ENCODE data around the gene TGM2.
"Not testable (repeated sequence)": the region's sequence is repeated elsewhere in the genome, so short reads cannot be mapped to it uniquely, and the experiment has no call there.

Gene TGM2

GRCh38 chr20:38107386-38107785 lies 57.7 kb downstream of the TGM2 start:
- TF ChIP-seq ZNF146 (tag by site-specific recombination; IDR thresholded peaks at IDR 0.05) = peak; percentile 97
- CTCF ChIA-PET = not testable (repeated sequence)

GRCh38 chr20:38106461-38106860 lies 58.6 kb downstream of the TGM2 start:
- Histone ChIP-seq H3K27ac (ENCODE audit: extremely low read depth, low read depth, low read length) (no peak overlapping the region), H3K9me3 (ENCODE audit: control insufficient read depth, insufficient read depth, low read depth, low read length) (no peaks in the 10 kb centered on the region; the same call in 1 of the 2 replicates), H3K36me3 (ENCODE audit: control insufficient read depth in 2 of 2, insufficient read depth in 1 of 2, low read length in 2 of 2) (no peaks in the 10 kb centered on the region), H3K4me3 (ENCODE audit: low read depth, low read length) (no peak overlapping the region), H3K4me1 (ENCODE audit: control insufficient read depth, insufficient read depth, low read length) (peaks cover 9% of the 10 kb centered on the region)
- TF ChIP-seq ZNF704 (tag by site-specific recombination; IDR thresholded peaks at IDR 0.05) (no peak), ZNF791 (tag by site-specific recombination; IDR thresholded peaks at IDR 0.05) (no peak), ZNF501 (tag by site-specific recombination; IDR thresholded peaks at IDR 0.05) (no peak), KLF8 (tag by site-specific recombination; IDR thresholded peaks at IDR 0.05) (no peak), ZNF155 (tag by site-specific recombination; IDR thresholded peaks at IDR 0.05) (no peak), ZBTB6 (tag by site-specific recombination; IDR thresholded peaks at IDR 0.05) (no peak), AEBP2 (tag by site-specific recombination; IDR thresholded peaks at IDR 0.05; ENCODE audit: borderline replicate concordance) (no peak), ZNF133 (tag by site-specific recombination; IDR thresholded peaks at IDR 0.05) (no peak), PRDM4 (tag by site-specific recombination; IDR thresholded peaks at IDR 0.05) (no peak), ZNF266 (tag by site-specific recombination; IDR thresholded peaks at IDR 0.05; ENCODE audit: low read depth) (no peak), ATF2 (tag by site-specific recombination; IDR thresholded peaks at IDR 0.05; ENCODE audit: low read depth) (no peak), ZNF48 (tag by site-specific recombination; IDR thresholded peaks at IDR 0.05) (no peak), ZNF792 (tag by site-specific recombination; IDR thresholded peaks at IDR 0.05) (no peak)
- POLR2A ChIA-PET = no interaction called here
- CTCF ChIA-PET = interaction anchor here (1.3 kb wide), 1 partner anchor 9 kb away, joined by 4 read pairs; no protein-coding TSS in a partner anchor

More at GRCh38 chr20:38107386-38107785, 57.7 kb downstream of the TGM2 start:
- H3K4me1 ChIP-seq (ENCODE audit: control insufficient read depth, insufficient read depth, low read length); H3K27ac ChIP-seq (ENCODE audit: extremely low read depth, low read depth, low read length); H3K36me3 ChIP-seq (ENCODE audit: control insufficient read depth in 2 of 2, insufficient read depth in 1 of 2, low read length in 2 of 2); POLR2A ChIA-PET; H3K4me3 ChIP-seq (ENCODE audit: low read depth, low read length); H3K9me3 ChIP-seq (ENCODE audit: control insufficient read depth, insufficient read depth, low read depth, low read length): not testable (repeated sequence)

GRCh38 chr20:38104285-38104684 lies 60.8 kb downstream of the TGM2 start:
- CTCF ChIA-PET = interaction anchor here (0.7 kb wide), 1 partner anchor 49 kb away, joined by 3 read pairs; no protein-coding TSS in a partner anchor
- POLR2A ChIA-PET = interaction anchor here (0.7 to 1.1 kb wide), 2 partner anchors 31 to 37 kb away, joined by 3 read pairs; no protein-coding TSS in a partner anchor
- TF ChIP-seq ZNF394 (tag by site-specific recombination; IDR thresholded peaks at IDR 0.05; ENCODE audit: borderline replicate concordance) (no peak), ZFP3 (tag by site-specific recombination; IDR thresholded peaks at IDR 0.05; ENCODE audit: low read depth) (no peak), FEZF1 (tag by site-specific recombination; IDR thresholded peaks at IDR 0.05) (no peak), ZNF423 (tag by site-specific recombination; IDR thresholded peaks at IDR 0.05) (no peak), ZNF558 (tag by site-specific recombination; IDR thresholded peaks at IDR 0.05) (no peak), ZSCAN4 (tag by site-specific recombination; IDR thresholded peaks at IDR 0.05) (no peak), ZNF341 (tag by site-specific recombination; IDR thresholded peaks at IDR 0.05; ENCODE audit: low read depth) (no peak), ZNF660 (tag by site-specific recombination; IDR thresholded peaks at IDR 0.05) (no peak), ZNF19 (tag by site-specific recombination; IDR thresholded peaks at IDR 0.05; ENCODE audit: low read depth) (no peak), ZNF571 (tag by site-specific recombination; IDR thresholded peaks at IDR 0.05) (no peak), ZNF416 (tag by site-specific recombination; IDR thresholded peaks at IDR 0.05) (no peak)

More at GRCh38 chr20:38104285-38104684, 60.8 kb downstream of the TGM2 start:
- no peaks in the 10 kb centered on the region; the same call in 1 of the 2 replicates for H3K9me3 ChIP-seq (ENCODE audit: control insufficient read depth, insufficient read depth, low read depth, low read length)
- H3K4me3 ChIP-seq (ENCODE audit: low read depth, low read length) = no peak overlapping the region
- H3K36me3 ChIP-seq (ENCODE audit: control insufficient read depth in 2 of 2, insufficient read depth in 1 of 2, low read length in 2 of 2) = no peaks in the 10 kb centered on the region
- no peak overlapping the region for H3K27ac ChIP-seq (ENCODE audit: extremely low read depth, low read depth, low read length)
- peaks cover 1% of the 10 kb centered on the region for H3K4me1 ChIP-seq (ENCODE audit: control insufficient read depth, insufficient read depth, low read length)
